Testis (tissue), 3 donors: ENCODE data around the gene TMIE. TPM values are rescaled to one million over a fixed set of nuclear protein-coding genes. Genes with fewer than 3 reads are reported as not detected.

Experiments used
- DNase-seq: peaks from one replicate; pipeline ENCODE4 v3.0.0-alpha.2; 2019
- H3K27ac ChIP-seq, 2 donors: fragments of 200-600 bp; sonication (generic); one replicate each; pipeline ENCODE4 v1.5.1; 2019
- H3K27me3 ChIP-seq: fragments of 200-600 bp; sonication (generic); one replicate; pipeline ENCODE4 v1.5.1; 2019
- H3K36me3 ChIP-seq: fragments of 200-600 bp; sonication (generic); one replicate; pipeline ENCODE4 v1.5.1; 2017; ENCODE audit warnings: low read depth; ENCODE audit errors: missing control alignments
- H3K4me1 ChIP-seq: fragments of 200-600 bp; sonication (generic); one replicate; pipeline ENCODE4 v1.5.1; 2019
- H3K4me3 ChIP-seq, 2 donors: fragments of 200-600 bp; sonication (generic); one replicate each; pipeline ENCODE4 v1.5.1; 2017 to 2019
- H3K9me3 ChIP-seq: fragments of 200-600 bp; sonication (generic); one replicate; pipeline ENCODE4 v1.5.1; 2017
- CTCF ChIP-seq, 3 experiments: fragments of 450-650 bp in 2 of 3; fragments of 200-600 bp in 1 of 3; sonication (generic) in 1 of 3; IDR thresholded peaks; one replicate each; pipeline ENCODE4 v1.5.1; 2016 to 2019; ENCODE audit warnings: antibody characterized with exemption in 3 of 3, mild to moderate bottlenecking in 2 of 3, moderate library complexity in 1 of 3
- POLR2A ChIP-seq: fragments of 450-650 bp; IDR thresholded peaks from one replicate; pipeline ENCODE4 v1.6.1; 2017; ENCODE audit warnings: antibody characterized with exemption, mild to moderate bottlenecking, moderate library complexity
- WGBS, 2 donors: methylation state at CpG; one replicate each; pipeline ENCODE4 v1.1.5; 2018; 5-methylcytosine and 5-hydroxymethylcytosine counted together
- intact Hi-C: fragments of 100-400 bp; cut with DNase I; formaldehyde crosslinking; loops from one replicate; pipeline ENCODE4 v1.15.1; 2023; ENCODE audit warnings: low total_unique reads
- polyA plus RNA-seq: library from polyadenylated mRNA; stranded (reverse); fragments of 350-450 nt; fragmentation: Illumina TruSeq; extraction: RNeasy Lipid Tissue Mini Kit (QIAGEN cat#74804); gene quantifications from one replicate; pipeline ENCODE4 v1.2.3, GENCODE V29; 2014; ENCODE audit warnings: low read depth, low replicate concordance; ENCODE audit not compliant: insufficient read depth
- total RNA-seq, 2 donors: library from RNA; depleted of rRNA; stranded (reverse); fragments of >200 nt; gene quantifications; one replicate each; pipeline ENCODE4 v1.2.3, GENCODE V29; 2016

Gene TMIE
- total and polyA plus RNA-seq, 3 donors from 2014 or later = 1.5 to 2.3 (median 1.8) TPM

GRCh38 chr3:46721009-46721408, 19.8 kb downstream of the TMIE start:
- Histone ChIP-seq H3K4me1 (no peaks in the 10 kb centered on the region), H3K4me3 (no peak overlapping the region), H3K27me3 (no peaks in the 10 kb centered on the region), H3K9me3 (no peaks in the 10 kb centered on the region), H3K27ac (no peak overlapping the region), H3K36me3 (no peaks in the 10 kb centered on the region)
- WGBS, 2 donors = 89 to 98% methylated on average over 2 of the region's 2 CpGs
- DNase-seq = no peak
- TF ChIP-seq CTCF (IDR thresholded peaks at IDR 0.05) (no peak), POLR2A (no peak)
- intact Hi-C loops = no loop called here

DNA sequence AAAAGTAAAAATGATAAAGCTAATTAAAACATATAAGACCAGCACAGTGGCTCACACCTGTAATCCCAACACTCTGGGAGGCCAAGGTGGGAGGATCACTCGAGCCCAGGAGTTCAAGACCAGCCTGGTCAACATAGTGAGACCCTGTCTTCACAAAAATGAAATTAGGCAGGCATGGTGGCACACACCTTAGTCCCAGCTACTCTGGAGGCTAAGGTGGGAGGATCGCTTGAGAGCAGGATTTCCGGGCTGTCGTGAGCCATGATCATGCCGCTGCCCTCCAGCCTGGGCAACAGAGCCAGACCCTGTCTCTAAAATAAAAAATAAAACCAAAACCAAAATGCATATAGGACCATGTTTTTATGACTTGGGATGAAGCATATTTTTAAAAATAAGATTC, 21.3 kb downstream of the TMIE start:
- Histone ChIP-seq H3K27ac (no peak overlapping the region), H3K27me3 (no peaks in the 10 kb centered on the region), H3K4me1 (no peaks in the 10 kb centered on the region), H3K4me3 (no peak overlapping the region), H3K9me3 (no peaks in the 10 kb centered on the region), H3K36me3 (no peaks in the 10 kb centered on the region)
- 95 to 97% methylated on average over 5 of the region's 5 CpGs for WGBS, 2 donors
- intact Hi-C loops = no loop called here
- DNase-seq = no peak
- TF ChIP-seq CTCF (IDR thresholded peaks at IDR 0.05) (no peak), POLR2A (no peak)

DNA sequence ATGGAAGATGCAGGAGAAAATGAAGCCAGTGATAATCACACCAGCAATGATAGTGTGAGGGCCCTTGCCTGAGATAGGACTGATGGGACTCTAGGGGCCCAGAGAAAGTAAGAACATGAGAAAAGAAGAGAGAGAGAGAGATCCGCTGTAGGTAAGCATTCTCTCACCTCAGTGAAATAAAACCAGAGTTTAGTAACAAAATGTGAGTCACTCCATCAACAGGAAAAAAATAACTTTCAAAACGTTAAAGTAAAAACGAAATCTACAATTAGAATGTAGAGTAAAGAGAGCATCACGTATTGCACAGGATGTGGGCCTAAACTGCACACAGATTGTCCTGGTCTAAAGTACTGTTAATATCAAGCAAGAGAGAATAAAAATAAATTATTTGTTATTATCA, 23.2 kb downstream of the TMIE start:
- Histone ChIP-seq H3K4me3 (no peak overlapping the region), H3K9me3 (no peaks in the 10 kb centered on the region), H3K27ac (no peak overlapping the region), H3K4me1 (no peaks in the 10 kb centered on the region), H3K36me3 (no peaks in the 10 kb centered on the region), H3K27me3 (no peaks in the 10 kb centered on the region)
- no peak for TF ChIP-seq CTCF (IDR thresholded peaks at IDR 0.05)
- TF ChIP-seq POLR2A = no peak
- no peak for DNase-seq
- 76 to 80% methylated on average over 4 of the region's 4 CpGs for WGBS, 2 donors
- intact Hi-C loops = no loop called here

- no peak for DNase-seq
- Histone ChIP-seq H3K27ac (no peak overlapping the region), H3K27me3 (no peaks in the 10 kb centered on the region), H3K4me1 (no peaks in the 10 kb centered on the region), H3K36me3 (no peaks in the 10 kb centered on the region), H3K9me3 (no peaks in the 10 kb centered on the region), H3K4me3 (no peak overlapping the region)
- WGBS, 2 donors = 48 to 56% methylated on average over 6 of the region's 6 CpGs
- intact Hi-C loops = no loop called here
- TF ChIP-seq POLR2A (no peak), CTCF (IDR thresholded peaks at IDR 0.05) (no peak)
Observed at GRCh38 chr3:46725621-46726314, 24.6 kb downstream of the TMIE start.

DNA sequence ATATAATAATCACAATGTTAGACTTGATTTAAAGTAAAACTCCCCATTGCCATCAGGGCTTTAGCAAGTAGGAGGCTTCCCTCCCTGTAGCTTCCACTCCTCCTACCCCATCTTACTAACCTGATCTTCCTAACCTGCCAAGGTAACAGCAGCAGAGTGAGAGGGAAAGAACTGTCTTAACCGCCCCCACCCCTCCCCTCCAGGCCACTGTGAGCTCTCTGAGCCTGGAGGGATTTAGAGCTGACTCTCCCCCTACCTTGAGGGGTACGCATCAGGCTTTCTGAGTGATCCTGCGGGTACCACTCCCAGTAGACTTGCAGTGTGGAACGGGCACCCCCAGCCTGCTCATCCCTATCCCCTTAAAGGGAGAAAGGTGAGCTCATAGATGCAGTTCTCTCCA, 27.8 kb downstream of the TMIE start:
- no peak for DNase-seq
- H3K27me3 ChIP-seq = no peaks in the 10 kb centered on the region
- no peaks in the 10 kb centered on the region for H3K36me3 ChIP-seq
- H3K4me1 ChIP-seq = no peaks in the 10 kb centered on the region
- WGBS, 2 donors = 86 to 88% methylated on average over 4 of the region's 4 CpGs
- no peaks in the 10 kb centered on the region for H3K9me3 ChIP-seq
- no peak overlapping the region for H3K4me3 ChIP-seq
- intact Hi-C loops = no loop called here
- TF ChIP-seq CTCF (IDR thresholded peaks at IDR 0.05) (no peak), POLR2A (no peak)
- H3K27ac ChIP-seq = no peak overlapping the region
